GM15510 (cell line): ENCODE measurements around the gene BCAR1.

Experiments used
- POLR2A ChIP-seq: IDR thresholded peaks from 3 replicates; pipeline ENCODE4 v1.6.1; 2011; ENCODE audit warnings: borderline replicate concordance; ENCODE audit not compliant: insufficient read length; ENCODE audit errors: extremely low read depth

Gene BCAR1

GRCh38 chr16:75237398-75238131 lies 13.9 kb downstream of the BCAR1 start:
- TF ChIP-seq POLR2A: no peak

DNA sequence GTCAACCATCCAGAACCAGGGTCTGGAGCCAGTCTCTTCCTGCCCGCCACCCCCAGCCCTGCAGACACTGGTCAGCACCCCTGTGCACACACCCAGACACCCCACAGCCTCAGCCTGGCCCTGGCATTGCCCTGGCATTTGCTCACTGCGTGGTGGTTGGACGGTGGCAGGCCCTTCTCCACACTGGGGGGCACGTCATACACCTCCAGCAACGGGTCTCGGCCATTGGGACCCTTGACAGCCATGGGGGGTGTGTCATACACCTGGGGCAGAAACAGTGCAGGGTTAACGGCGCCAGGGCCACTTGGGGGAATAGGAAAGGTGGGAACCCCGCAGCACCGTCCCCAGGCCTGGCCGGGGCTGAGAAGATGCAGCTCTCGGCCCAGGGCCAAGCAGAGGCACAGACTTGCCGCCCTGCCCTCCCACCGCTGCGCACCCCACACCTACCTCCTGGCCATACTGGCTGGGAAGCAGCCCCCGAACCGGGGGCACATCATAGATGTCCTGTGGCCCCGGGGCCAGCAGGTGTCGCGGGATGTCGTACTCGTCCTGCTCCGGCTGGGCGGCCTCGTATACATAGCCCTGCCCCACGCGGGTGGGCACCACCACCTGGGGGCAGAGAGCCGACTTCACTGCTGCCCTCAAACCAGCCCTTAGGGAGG lies 14.6 kb downstream of the BCAR1 start:
- TF ChIP-seq POLR2A: no peak

GRCh38 chr16:75236232-75236631 lies 15.2 kb downstream of the BCAR1 start:
- no peak for TF ChIP-seq POLR2A

GRCh38 chr16:75235721-75236193 lies 15.7 kb downstream of the BCAR1 start:
- TF ChIP-seq POLR2A: no peak

DNA sequence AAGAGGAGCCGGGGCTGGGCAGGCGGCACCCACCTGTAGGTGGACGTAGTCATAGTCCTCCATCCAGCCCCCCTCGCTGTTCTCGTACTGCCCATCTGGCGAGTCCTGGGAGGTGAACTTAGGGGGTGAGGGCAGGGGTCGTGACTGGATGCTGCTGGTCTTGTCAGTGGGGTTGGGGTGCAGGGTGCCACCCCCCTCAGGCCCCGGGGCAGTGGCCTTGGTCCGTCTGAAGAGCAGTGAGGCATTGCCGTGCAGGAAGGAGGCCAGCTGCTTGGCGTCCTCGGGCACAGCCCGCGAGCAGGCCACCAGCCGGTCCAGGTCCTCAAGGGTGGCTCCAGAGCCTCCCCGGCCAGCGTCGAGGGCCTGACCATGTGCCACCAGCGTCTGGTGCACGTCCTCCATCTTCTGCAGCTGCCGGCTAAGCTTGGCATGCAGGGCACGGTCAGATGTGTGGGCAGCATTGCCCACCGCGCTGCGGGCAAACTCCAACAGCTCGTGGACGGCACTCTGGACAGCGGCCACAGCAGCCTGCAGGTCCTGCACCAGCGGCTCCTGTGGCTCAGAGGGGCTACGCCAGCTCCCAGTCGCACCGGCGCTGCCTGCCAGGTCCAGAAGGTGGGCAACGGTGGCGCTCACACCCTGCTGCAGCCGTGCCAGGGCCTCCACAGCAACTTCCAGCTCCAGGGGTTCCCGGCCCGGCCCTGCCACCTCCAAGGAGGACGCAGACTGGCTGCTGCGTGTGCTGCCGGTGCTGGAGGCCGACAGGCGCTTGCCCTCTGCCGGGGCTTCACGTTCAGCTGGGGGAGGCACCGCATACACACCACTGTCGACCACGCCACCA lies 16.3 kb downstream of the BCAR1 start:
- TF ChIP-seq POLR2A: no peak

DNA sequence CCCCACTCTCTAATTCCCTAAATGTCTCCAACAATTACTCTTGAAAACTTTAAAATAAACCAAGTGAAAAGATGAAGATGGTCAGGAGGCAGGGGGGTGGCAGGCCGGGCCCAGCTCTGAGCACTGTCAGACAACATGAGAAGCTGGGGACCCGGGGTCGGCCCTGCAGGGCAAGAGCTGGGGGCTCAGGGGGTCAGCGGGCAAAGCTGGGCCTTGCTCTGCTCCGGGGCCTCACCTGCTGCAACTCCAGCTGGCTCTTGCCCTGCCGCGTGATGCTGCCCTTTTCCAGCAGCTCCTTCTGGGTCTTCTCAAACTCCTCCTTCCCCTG lies 17.8 kb downstream of the BCAR1 start:
- no peak for TF ChIP-seq POLR2A

DNA sequence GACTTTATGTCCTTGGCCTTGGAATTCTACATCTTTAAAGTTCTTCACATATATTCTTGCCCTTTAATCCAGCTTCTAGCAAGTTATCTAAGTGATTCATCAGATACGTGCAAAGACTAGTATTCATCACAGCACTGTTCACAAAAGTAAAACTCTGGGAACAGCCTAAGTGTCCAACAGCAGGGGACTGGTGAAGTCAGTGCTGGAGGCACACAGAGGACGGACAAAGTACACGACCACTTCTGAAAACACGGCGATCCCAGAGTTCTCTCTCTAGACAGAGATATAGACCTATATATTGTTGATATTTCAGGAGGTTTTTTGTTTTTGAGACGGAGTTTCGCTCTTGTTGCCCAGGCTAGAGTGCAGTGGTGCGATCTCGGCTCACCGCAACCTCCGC lies 19.9 kb downstream of the BCAR1 start:
- no peak for TF ChIP-seq POLR2A

- no peak for TF ChIP-seq POLR2A
These were observed 20.8 kb downstream of the BCAR1 start for GRCh38 chr16:75230471-75231110.

- TF ChIP-seq POLR2A: no peak
These were observed 22.0 kb downstream of the BCAR1 start for GRCh38 chr16:75229172-75230031.

DNA sequence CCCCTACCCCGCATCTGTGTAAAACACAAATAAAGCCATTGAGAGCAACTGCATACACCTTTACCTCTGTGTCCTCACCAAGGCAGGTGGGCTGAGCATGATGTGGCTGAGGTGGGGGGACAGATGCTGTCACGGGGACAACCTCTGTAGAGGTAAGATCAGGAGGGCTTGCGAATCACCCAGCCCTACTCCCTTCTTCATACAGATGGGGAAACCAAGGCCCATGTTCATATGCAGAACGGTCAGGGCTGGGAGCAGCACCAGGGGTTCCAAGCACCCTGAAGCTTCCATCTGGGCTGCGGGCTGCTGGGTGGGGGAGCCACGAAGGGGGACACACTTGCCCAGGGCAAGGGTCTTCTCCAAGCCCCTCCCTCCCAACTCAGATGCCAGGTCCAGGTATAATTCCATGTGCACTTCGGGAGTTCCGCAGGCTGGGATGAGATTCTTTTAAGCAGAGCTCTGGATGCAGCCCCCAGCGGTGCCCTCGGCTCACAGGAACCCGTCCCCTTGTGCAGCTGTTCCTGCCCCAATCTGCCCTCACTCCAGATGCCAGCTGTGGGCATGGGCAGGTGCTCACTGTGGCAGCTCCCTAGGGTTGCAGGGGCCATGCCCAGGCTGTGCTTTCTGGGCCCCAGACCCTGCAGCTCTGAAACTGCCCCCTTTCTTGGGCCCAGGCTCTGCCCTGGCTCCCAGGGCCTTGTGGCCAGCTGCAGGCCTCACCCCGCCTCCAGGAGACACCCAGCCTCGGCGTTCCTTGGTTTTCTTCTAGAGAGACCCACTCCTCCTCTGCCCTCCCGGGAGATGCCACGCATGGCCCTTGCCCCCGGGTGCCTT lies 23.1 kb downstream of the BCAR1 start:
- no peak for TF ChIP-seq POLR2A

DNA sequence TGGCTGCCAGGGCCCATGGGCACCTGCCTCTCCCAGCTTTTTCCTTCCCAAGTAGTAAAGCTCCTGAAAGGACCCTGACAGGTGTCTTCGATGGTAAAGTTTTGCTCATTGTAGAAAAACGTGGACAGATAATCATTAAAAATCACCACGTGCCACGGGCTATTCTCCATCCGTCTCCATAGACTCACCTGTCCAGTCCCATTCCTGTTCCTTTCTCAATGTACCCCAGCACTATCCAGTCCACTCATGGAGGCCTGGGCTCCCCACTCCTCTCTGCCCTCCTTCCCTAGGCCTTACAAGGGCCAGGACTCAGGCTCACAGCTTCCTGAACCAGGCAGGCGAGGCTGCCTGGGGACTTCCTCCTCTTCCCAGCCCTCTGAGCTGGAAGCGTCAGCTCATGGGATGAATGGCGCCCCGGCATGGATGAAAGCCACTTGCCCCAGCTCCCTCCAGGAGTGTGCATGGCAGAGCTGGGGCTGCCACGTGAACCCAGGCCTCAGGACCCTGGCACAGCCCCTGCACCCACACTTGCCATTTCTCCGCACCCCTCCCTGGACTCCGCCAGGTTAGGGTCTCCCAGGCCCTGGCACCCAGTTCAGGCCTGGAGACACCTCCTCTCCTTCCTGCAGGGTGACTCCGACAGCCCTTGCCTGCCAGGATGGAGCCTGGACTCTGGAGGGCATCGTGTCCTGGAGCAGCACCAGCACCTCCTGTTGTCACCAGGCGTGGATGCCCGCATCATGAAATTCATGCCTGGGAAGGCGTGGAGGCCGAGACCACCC lies 23.9 kb downstream of the BCAR1 start:
- no peak for TF ChIP-seq POLR2A

DNA sequence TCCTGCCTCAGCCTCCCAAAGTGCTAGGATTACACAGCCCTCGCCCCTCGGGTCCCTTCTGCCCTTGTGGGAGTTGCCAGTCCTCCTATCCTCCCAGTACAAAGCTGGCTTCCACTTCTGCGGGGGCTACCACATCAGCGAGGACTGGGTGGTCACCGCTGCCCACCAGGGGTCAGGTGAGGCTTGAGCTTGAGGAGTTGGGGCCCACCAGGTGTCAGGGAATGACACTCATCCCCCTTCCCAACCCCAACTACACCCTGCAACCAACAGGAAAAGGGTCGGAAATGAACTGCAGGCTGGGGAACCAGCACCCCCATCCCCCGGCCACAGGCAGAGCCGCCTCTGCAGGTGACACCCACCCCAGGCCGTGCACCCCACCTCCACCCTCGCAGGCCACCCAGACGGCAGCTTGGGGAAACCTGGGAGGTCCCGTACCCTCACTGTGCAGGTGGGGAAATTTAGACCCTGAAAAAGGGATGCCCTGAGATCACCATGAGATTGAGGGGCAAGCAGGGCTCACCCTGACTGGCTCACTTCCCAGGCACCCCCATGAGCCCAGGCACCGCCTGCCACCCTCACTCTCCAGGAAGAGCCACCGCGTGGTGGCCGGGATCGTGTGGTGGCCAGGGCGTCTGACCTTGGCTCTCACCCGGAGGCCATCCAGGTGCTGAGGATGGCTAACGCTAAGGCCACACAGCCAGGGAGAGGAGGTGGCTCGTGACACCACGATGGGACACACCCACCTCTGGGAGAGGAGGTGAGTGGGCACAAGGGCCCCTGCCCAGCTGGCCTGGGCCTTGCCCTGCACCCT lies 24.7 kb downstream of the BCAR1 start:
- TF ChIP-seq POLR2A: no peak
